Liver (tissue), 9 donors: ENCODE data around the gene KAZN. TPM values are rescaled to one million over a fixed set of nuclear protein-coding genes. Genes with fewer than 3 reads are reported as not detected.

ENCODE experiments used
- DNase-seq: peaks from one replicate; pipeline ENCODE4 v3.0.0-alpha.2; 2017; ENCODE audit warnings: low spot score
- H3K27ac ChIP-seq, 2 donors: one replicate each; pipeline ENCODE4 v1.7.0; 2013; ENCODE audit warnings: inconsistent platforms in 2 of 2, low read length in 2 of 2, control low read depth in 1 of 2, low read depth in 1 of 2, mild to moderate bottlenecking in 1 of 2
- H3K27me3 ChIP-seq, 4 donors: one replicate each; pipeline versions ENCODE4 v1.6.1 to v1.7.0; 2013; ENCODE audit warnings: low read length in 3 of 4, inconsistent platforms in 1 of 4, mild to moderate bottlenecking in 1 of 4, moderate library complexity in 1 of 4; ENCODE audit not compliant: control insufficient read depth in 4 of 4, insufficient read depth in 4 of 4
- H3K36me3 ChIP-seq, 4 donors: one replicate each; pipeline versions ENCODE4 v1.6.1 to v1.7.0; 2013; ENCODE audit warnings: low read length in 3 of 4, mild to moderate bottlenecking in 3 of 4, low read depth in 1 of 4, moderate library complexity in 1 of 4; ENCODE audit not compliant: control insufficient read depth in 4 of 4, insufficient read depth in 3 of 4
- H3K4me1 ChIP-seq, 4 donors: one replicate each; pipeline versions ENCODE4 v1.6.1 to v1.7.0; 2013; ENCODE audit warnings: low read length in 3 of 4, mild to moderate bottlenecking in 3 of 4, moderate library complexity in 1 of 4; ENCODE audit not compliant: control insufficient read depth in 4 of 4, insufficient read depth in 4 of 4
- H3K4me3 ChIP-seq, 3 donors: one replicate each; pipeline versions ENCODE4 v1.6.1 to v1.7.0; 2013; ENCODE audit warnings: low read length in 3 of 3, control low read depth in 1 of 3, low read depth in 1 of 3, mild to moderate bottlenecking in 1 of 3
- H3K9ac ChIP-seq, 2 donors: one replicate each; pipeline ENCODE4 v1.7.0; 2013; ENCODE audit warnings: low read length in 2 of 2, mild to moderate bottlenecking in 2 of 2, moderate library complexity in 2 of 2, control low read depth in 1 of 2, low read depth in 1 of 2
- H3K9me3 ChIP-seq, 4 donors: one replicate each; pipeline versions ENCODE4 v1.6.1 to v1.7.0; 2013; ENCODE audit warnings: low read length in 3 of 4; ENCODE audit not compliant: control insufficient read depth in 4 of 4
- CTCF ChIP-seq: fragments of 150-350 bp; IDR thresholded peaks from 2 replicates; pipeline ENCODE4 v1.5.1; 2017; ENCODE audit warnings: improper control_type of control experiment, low read depth, low read length; ENCODE audit not compliant: missing input control
- EGR1 ChIP-seq, 2 donors: IDR thresholded peaks; 2 replicates each; pipeline ENCODE4 v1.6.1; 2016 to 2018; ENCODE audit warnings: antibody characterized with exemption in 2 of 2, low read depth in 2 of 2
- FOXA1 ChIP-seq: IDR thresholded peaks from 2 replicates; pipeline ENCODE4 v1.6.1; 2016; ENCODE audit warnings: antibody characterized with exemption
- FOXA2 ChIP-seq: IDR thresholded peaks from 2 replicates; pipeline ENCODE4 v1.6.1; 2016; ENCODE audit warnings: antibody characterized with exemption
- GABPA ChIP-seq, 2 donors: IDR thresholded peaks in 1 of 2; conservative IDR thresholded peaks in 1 of 2; 2 replicates each; pipeline ENCODE4 v1.6.1; 2016; ENCODE audit warnings: antibody characterized with exemption in 2 of 2, mild to moderate bottlenecking in 1 of 2, moderate library complexity in 1 of 2
- HNF4A ChIP-seq, 2 donors: conservative IDR thresholded peaks; 2 replicates each; pipeline ENCODE4 v1.6.1; 2016; ENCODE audit warnings: antibody characterized with exemption in 2 of 2, mild to moderate bottlenecking in 2 of 2
- HNF4G ChIP-seq: IDR thresholded peaks from 2 replicates; pipeline ENCODE4 v1.6.1; 2016; ENCODE audit warnings: antibody characterized with exemption
- JUND ChIP-seq, 2 donors: IDR thresholded peaks; 2 replicates each; pipeline ENCODE4 v1.6.1; 2016; ENCODE audit warnings: antibody characterized with exemption in 2 of 2
- NR2F2 ChIP-seq: IDR thresholded peaks from 2 replicates; pipeline ENCODE4 v1.6.1; 2016; ENCODE audit warnings: antibody characterized with exemption
- RAD21 ChIP-seq, 2 donors: IDR thresholded peaks; 2 replicates each; pipeline ENCODE4 v1.6.1; 2016; ENCODE audit warnings: antibody characterized with exemption in 2 of 2, mild to moderate bottlenecking in 2 of 2
- REST ChIP-seq: IDR thresholded peaks from 2 replicates; pipeline ENCODE4 v1.6.1; 2016; ENCODE audit warnings: antibody characterized with exemption, mild to moderate bottlenecking
- RXRA ChIP-seq, 2 donors: IDR thresholded peaks; 2 replicates each; pipeline ENCODE4 v1.6.1; 2017 to 2018; ENCODE audit warnings: antibody characterized with exemption in 2 of 2, mild to moderate bottlenecking in 1 of 2
- SP1 ChIP-seq: IDR thresholded peaks from 2 replicates; pipeline ENCODE4 v1.6.1; 2018; ENCODE audit warnings: antibody characterized with exemption, mild to moderate bottlenecking
- TAF1 ChIP-seq: conservative IDR thresholded peaks from 2 replicates; pipeline ENCODE4 v1.6.1; 2016; ENCODE audit warnings: antibody characterized with exemption, mild to moderate bottlenecking
- YY1 ChIP-seq: IDR thresholded peaks from 2 replicates; pipeline ENCODE4 v1.6.1; 2016; ENCODE audit warnings: antibody characterized with exemption, mild to moderate bottlenecking
- ZBTB33 ChIP-seq: IDR thresholded peaks from 2 replicates; pipeline ENCODE4 v1.6.1; 2016; ENCODE audit warnings: antibody characterized with exemption
- WGBS: extraction: QIAGEN DNeasy Blood & Tissue Kit; methylation state at CpG from one replicate; pipeline ENCODE4 v1.1.7; 2013; 5-methylcytosine and 5-hydroxymethylcytosine counted together
- polyA plus RNA-seq, 2 donors: library from polyadenylated mRNA; stranded (reverse) in 1 of 2; unstranded in 1 of 2; fragments of 200-250 nt in 1 of 2; fragments of >200 nt in 1 of 2; fragmentation: Nextera tagmentation in 1 of 2; extraction: Ambion mirVana in 1 of 2; gene quantifications; one replicate each; pipeline versions ENCODE4 v1.2.1 to v1.2.3, GENCODE V29; 2013 to 2015
- total RNA-seq, 2 donors: library from RNA; depleted of rRNA; stranded (reverse); fragments of >200 nt; gene quantifications; one replicate each; pipeline ENCODE4 v1.2.3, GENCODE V29; 2014
- TF ChIP-seq, protein P1 (sequence below): IDR thresholded peaks from 2 replicates; pipeline ENCODE4 v1.6.1; 2016; ENCODE audit warnings: antibody characterized with exemption
- TF ChIP-seq, protein P2 (sequence below): IDR thresholded peaks from 2 replicates; pipeline ENCODE4 v1.6.1; 2016; ENCODE audit warnings: antibody characterized with exemption
- donor health status: healthy.
- donor health status: healthy.
- donor health status: healthy.
- donor health status: healthy.
- donor health status: healthy.

Gene KAZN
- total and polyA plus RNA-seq, 4 donors: 1.9 to 6.9 (median 2.4) TPM

DNA sequence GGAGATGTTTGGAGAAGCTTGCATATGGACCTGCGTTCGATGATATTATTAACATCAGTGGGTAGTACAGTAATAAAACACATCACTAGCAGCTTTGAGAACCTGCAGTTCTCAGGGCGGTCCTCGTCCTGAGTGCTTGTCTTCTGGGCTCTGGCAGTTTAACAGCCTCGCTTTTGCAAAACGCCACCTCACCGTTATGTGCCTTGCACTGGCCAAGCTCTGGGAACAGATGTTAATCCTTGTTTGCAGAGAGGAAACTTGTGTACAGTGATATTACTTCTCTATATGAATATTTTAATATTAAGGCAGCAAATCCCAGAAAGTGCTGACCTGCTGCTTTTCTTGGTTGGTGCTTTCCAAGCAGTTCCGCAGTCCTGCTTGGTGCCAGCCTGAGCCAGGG lies 387.7 kb downstream of the KAZN start:
- Histone ChIP-seq H3K4me3 (no peak overlapping the region), H3K27me3 (no peaks in the 10 kb centered on the region), H3K27ac (no peak overlapping the region), H3K9me3 (no peaks in the 10 kb centered on the region), H3K36me3 (no peaks in the 10 kb centered on the region), H3K9ac (no peak overlapping the region), H3K4me1 (no peaks in the 10 kb centered on the region)
- DNase-seq: no peak
- 94% methylated on average over 8 of the region's 8 CpGs for WGBS
- TF ChIP-seq RAD21 (IDR thresholded peaks at IDR 0.05) (no peak), GABPA (IDR thresholded peaks at IDR 0.05 in 1 of 2, conservative IDR thresholded peaks at IDR 0.05 in 1 of 2) (no peak), JUND (IDR thresholded peaks at IDR 0.05) (no peak), YY1 (no peak), SP1 (no peak), NR2F2 (no peak), ZBTB33 (no peak), FOXA2 (no peak), FOXA1 (no peak), CTCF (no peak), HNF4A (conservative IDR thresholded peaks at IDR 0.05) (no peak), RXRA (IDR thresholded peaks at IDR 0.05) (no peak), HNF4G (no peak), REST (no peak), EGR1 (IDR thresholded peaks at IDR 0.05; ENCODE audit: low read depth in 2 of 2) (no peak), TAF1 (no peak)
- TF ChIP-seq, protein P1, sequence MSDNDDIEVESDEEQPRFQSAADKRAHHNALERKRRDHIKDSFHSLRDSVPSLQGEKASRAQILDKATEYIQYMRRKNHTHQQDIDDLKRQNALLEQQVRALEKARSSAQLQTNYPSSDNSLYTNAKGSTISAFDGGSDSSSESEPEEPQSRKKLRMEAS: no peak
- TF ChIP-seq, protein P2, sequence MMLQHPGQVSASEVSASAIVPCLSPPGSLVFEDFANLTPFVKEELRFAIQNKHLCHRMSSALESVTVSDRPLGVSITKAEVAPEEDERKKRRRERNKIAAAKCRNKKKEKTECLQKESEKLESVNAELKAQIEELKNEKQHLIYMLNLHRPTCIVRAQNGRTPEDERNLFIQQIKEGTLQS: no peak
